ENCODE data around the gene CTPS1.

DNA sequence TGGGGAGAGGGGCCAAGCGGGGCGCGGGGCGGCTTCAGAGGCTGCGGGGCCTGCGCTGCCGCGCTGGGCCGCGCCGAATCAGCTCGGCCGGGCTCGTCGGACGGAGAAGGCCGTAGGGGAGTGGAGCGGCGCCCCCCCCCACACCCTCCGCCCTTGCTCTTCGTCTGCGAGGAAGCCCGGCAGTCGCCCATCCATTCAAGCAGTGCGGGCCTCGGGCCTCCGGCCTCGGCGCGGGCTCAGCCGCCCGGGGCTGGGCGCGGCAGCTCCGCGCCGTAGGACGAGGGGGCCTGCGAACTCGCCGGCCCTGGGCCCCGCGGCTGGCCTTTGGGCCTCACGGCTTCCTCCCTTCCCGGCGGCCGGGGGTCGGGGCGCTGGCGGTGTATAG is 564 bp downstream of the CTPS1 start:
- TF ChIP-seq CTCF (IDR thresholded peaks at IDR 0.05; ENCODE audit: poor library complexity) (no peak), EZH2phosphoT487 (IDR thresholded peaks at IDR 0.05; ENCODE audit: low read depth, severe bottlenecking, unreplicated experiment) (no peak)

Measured in hepatocyte (in vitro differentiated cells).